HEK293 (cell line): ENCODE results near the gene PTPRH.

Source experiments
- CTCF ChIA-PET: fragments of 350-600 bp; formaldehyde crosslinking; extraction: SDS; loops from one replicate; lab custom pipeline; 2021; ENCODE audit warnings: antibody characterized with exemption; lab: Yijun Ruan, JAX
- POLR2A ChIA-PET: fragments of 300-600 bp; formaldehyde crosslinking; extraction: SDS; loops from one replicate; lab custom pipeline; 2020; ENCODE audit warnings: antibody characterized with exemption, inconsistent platforms; lab: Yijun Ruan, JAX
- H3K27ac ChIP-seq: fragments of 200-500 bp; sonication (Bioruptor generic); 2 replicates; pipeline ENCODE4 v1.5.1; 2014; ENCODE audit warnings: low read depth, low read length, control low read depth, inconsistent platforms; ENCODE audit errors: extremely low read depth
- H3K36me3 ChIP-seq, 2 experiments: fragments of 200-500 bp in 1 of 2; sonication (Bioruptor generic) in 1 of 2; 1 replicate in 1 of 2; 2 replicates in 1 of 2; pipeline ENCODE4 v1.5.1; 2014 to 2017; ENCODE audit warnings: inconsistent platforms in 2 of 2, low read length in 2 of 2; ENCODE audit not compliant: control insufficient read depth in 2 of 2, insufficient read depth in 1 of 2
- H3K4me1 ChIP-seq: fragments of 200-500 bp; sonication (Bioruptor generic); 2 replicates; pipeline ENCODE4 v1.5.1; 2014; ENCODE audit warnings: mild to moderate bottlenecking, low read length, inconsistent platforms; ENCODE audit not compliant: control insufficient read depth, insufficient read depth
- H3K4me3 ChIP-seq: 2 replicates; pipeline ENCODE4 v1.5.1; 2011; ENCODE audit warnings: low read depth, mild to moderate bottlenecking, control low read depth, low read length, moderate library complexity
- H3K9me3 ChIP-seq: fragments of 200-500 bp; sonication (Bioruptor generic); 2 replicates; pipeline ENCODE4 v1.5.1; 2014; ENCODE audit warnings: low read depth, low read length, inconsistent platforms; ENCODE audit not compliant: control insufficient read depth, insufficient read depth
- KLF7 ChIP-seq: fragments of 450-650 bp; formaldehyde crosslinking; IDR thresholded peaks from 2 replicates; pipeline ENCODE4 v1.5.1; 2016; ENCODE audit warnings: missing biosample characterization, missing genetic modification characterization, borderline replicate concordance
- SALL2 ChIP-seq: fragments of 450-650 bp; formaldehyde crosslinking; IDR thresholded peaks from 2 replicates; pipeline ENCODE4 v1.5.0; 2017; ENCODE audit warnings: missing biosample characterization, mild to moderate bottlenecking, missing genetic modification characterization, borderline replicate concordance
- ZBTB48 ChIP-seq: fragments of 450-650 bp; formaldehyde crosslinking; IDR thresholded peaks from 2 replicates; pipeline ENCODE4 v1.5.1; 2016; ENCODE audit warnings: missing biosample characterization, missing genetic modification characterization
- ZNF10 ChIP-seq: fragments of 450-650 bp; formaldehyde crosslinking; IDR thresholded peaks from 2 replicates; pipeline ENCODE4 v1.5.1; 2017; ENCODE audit warnings: missing biosample characterization, missing genetic modification characterization
- ZNF114 ChIP-seq: fragments of 450-650 bp; formaldehyde crosslinking; IDR thresholded peaks from 2 replicates; pipeline ENCODE4 v1.5.0; 2017; ENCODE audit warnings: missing biosample characterization, missing genetic modification characterization
- ZNF138 ChIP-seq: fragments of 450-650 bp; formaldehyde crosslinking; IDR thresholded peaks from 2 replicates; pipeline ENCODE4 v1.5.1; 2016; ENCODE audit warnings: missing biosample characterization, missing genetic modification characterization, borderline replicate concordance
- ZNF169 ChIP-seq: fragments of 450-650 bp; formaldehyde crosslinking; IDR thresholded peaks from 2 replicates; pipeline ENCODE4 v1.5.1; 2016; ENCODE audit warnings: missing biosample characterization, missing genetic modification characterization
- ZNF174 ChIP-seq: fragments of 450-650 bp; formaldehyde crosslinking; IDR thresholded peaks from 2 replicates; pipeline ENCODE4 v1.5.0; 2017; ENCODE audit warnings: missing biosample characterization, mild to moderate bottlenecking, missing genetic modification characterization
- ZNF24 ChIP-seq: fragments of 450-650 bp; formaldehyde crosslinking; IDR thresholded peaks from 2 replicates; pipeline ENCODE4 v1.5.1; 2016; ENCODE audit warnings: missing biosample characterization, missing genetic modification characterization
- ZNF335 ChIP-seq: fragments of 450-650 bp; formaldehyde crosslinking; conservative IDR thresholded peaks from 2 replicates; pipeline ENCODE4 v1.5.1; 2016; ENCODE audit warnings: missing biosample characterization, missing genetic modification characterization
- ZNF354C ChIP-seq: fragments of 450-650 bp; formaldehyde crosslinking; IDR thresholded peaks from 2 replicates; pipeline ENCODE4 v1.5.1; 2016; ENCODE audit warnings: missing biosample characterization, missing genetic modification characterization, low read depth, borderline replicate concordance
- ZNF37A ChIP-seq: fragments of 450-650 bp; IDR thresholded peaks from 2 replicates; pipeline ENCODE4 v1.5.1; 2018; ENCODE audit warnings: missing biosample characterization, missing genetic modification characterization
- ZNF513 ChIP-seq: fragments of 450-650 bp; IDR thresholded peaks from 2 replicates; pipeline ENCODE4 v1.5.1; 2018; ENCODE audit warnings: missing biosample characterization, missing genetic modification characterization
- ZNF558 ChIP-seq: fragments of 450-650 bp; formaldehyde crosslinking; IDR thresholded peaks from 2 replicates; pipeline ENCODE4 v1.5.1; 2016; ENCODE audit warnings: missing biosample characterization, missing genetic modification characterization
- ZNF654 ChIP-seq: fragments of 450-650 bp; formaldehyde crosslinking; IDR thresholded peaks from 2 replicates; pipeline ENCODE4 v1.5.1; 2016; ENCODE audit warnings: low read depth, missing biosample characterization, missing genetic modification characterization
- ZNF670 ChIP-seq: fragments of 450-650 bp; formaldehyde crosslinking; IDR thresholded peaks from 2 replicates; pipeline ENCODE4 v1.5.1; 2016; ENCODE audit warnings: missing biosample characterization, missing genetic modification characterization, low read depth
- ZNF677 ChIP-seq: fragments of 450-650 bp; IDR thresholded peaks from 2 replicates; pipeline ENCODE4 v1.5.0; 2018; ENCODE audit warnings: missing biosample characterization, mild to moderate bottlenecking, missing genetic modification characterization, moderate library complexity
- ZNF76 ChIP-seq: fragments of 450-650 bp; formaldehyde crosslinking; IDR thresholded peaks from 2 replicates; pipeline ENCODE4; 2016; ENCODE audit warnings: low read depth, missing biosample characterization, missing genetic modification characterization, borderline replicate concordance
- ZSCAN23 ChIP-seq: fragments of 450-650 bp; formaldehyde crosslinking; IDR thresholded peaks from 2 replicates; pipeline ENCODE4 v1.5.1; 2016; ENCODE audit warnings: missing biosample characterization, missing genetic modification characterization
- TF ChIP-seq, protein P1 (sequence below): fragments of 450-650 bp; formaldehyde crosslinking; IDR thresholded peaks from 2 replicates; pipeline ENCODE4 v1.5.1; 2016; ENCODE audit warnings: missing biosample characterization, missing genetic modification characterization

The PTPRH gene

GRCh38 chr19:55232286-55232602 lies 22.9 kb upstream of the PTPRH start:
- TF ChIP-seq ZNF37A (tag by site-specific recombination): no peak
- no peak for TF ChIP-seq ZNF114
- TF ChIP-seq ZBTB48: no peak

GRCh38 chr19:55231391-55232285 lies 22.3 kb upstream of the PTPRH start:
- ChIA-PET CTCF (no interaction called here), POLR2A (interaction anchor here (0.5 kb wide), 1 partner anchor 307 kb away, joined by 11 read pairs; no protein-coding TSS in a partner anchor)
- H3K36me3 ChIP-seq: peaks cover 13 to 91% of the 10 kb centered on the region in 2 experiments
- no peak overlapping the region for H3K4me3 ChIP-seq
- H3K27ac ChIP-seq: no peak overlapping the region
- H3K4me1 ChIP-seq: no peaks in the 10 kb centered on the region
- H3K9me3 ChIP-seq: no peaks in the 10 kb centered on the region
- TF ChIP-seq ZNF670: no peak
- TF ChIP-seq ZNF513 (tag by site-specific recombination): peak; percentile 75

More at GRCh38 chr19:55232286-55232602, 22.9 kb upstream of the PTPRH start:
- Histone ChIP-seq H3K36me3 (peaks cover 20 to 92% of the 10 kb centered on the region in 2 experiments), H3K4me3 (no peak overlapping the region), H3K27ac (no peak overlapping the region), H3K9me3 (no peaks in the 10 kb centered on the region), H3K4me1 (no peaks in the 10 kb centered on the region)
- ChIA-PET POLR2A (interaction anchor here (0.5 kb wide), 1 partner anchor 306 kb away, joined by 11 read pairs; no protein-coding TSS in a partner anchor), CTCF (interaction anchor here (0.6 kb wide), 1 partner anchor 12 kb away, joined by 5 read pairs; no protein-coding TSS in a partner anchor)

GRCh38 chr19:55230780-55231179 lies 21.5 kb upstream of the PTPRH start:
- Histone ChIP-seq H3K9me3 (no peaks in the 10 kb centered on the region), H3K4me1 (no peaks in the 10 kb centered on the region), H3K36me3 (peaks cover 6 to 83% of the 10 kb centered on the region in 2 experiments), H3K27ac (no peak overlapping the region), H3K4me3 (no peak overlapping the region)
- TF ChIP-seq, protein P1, sequence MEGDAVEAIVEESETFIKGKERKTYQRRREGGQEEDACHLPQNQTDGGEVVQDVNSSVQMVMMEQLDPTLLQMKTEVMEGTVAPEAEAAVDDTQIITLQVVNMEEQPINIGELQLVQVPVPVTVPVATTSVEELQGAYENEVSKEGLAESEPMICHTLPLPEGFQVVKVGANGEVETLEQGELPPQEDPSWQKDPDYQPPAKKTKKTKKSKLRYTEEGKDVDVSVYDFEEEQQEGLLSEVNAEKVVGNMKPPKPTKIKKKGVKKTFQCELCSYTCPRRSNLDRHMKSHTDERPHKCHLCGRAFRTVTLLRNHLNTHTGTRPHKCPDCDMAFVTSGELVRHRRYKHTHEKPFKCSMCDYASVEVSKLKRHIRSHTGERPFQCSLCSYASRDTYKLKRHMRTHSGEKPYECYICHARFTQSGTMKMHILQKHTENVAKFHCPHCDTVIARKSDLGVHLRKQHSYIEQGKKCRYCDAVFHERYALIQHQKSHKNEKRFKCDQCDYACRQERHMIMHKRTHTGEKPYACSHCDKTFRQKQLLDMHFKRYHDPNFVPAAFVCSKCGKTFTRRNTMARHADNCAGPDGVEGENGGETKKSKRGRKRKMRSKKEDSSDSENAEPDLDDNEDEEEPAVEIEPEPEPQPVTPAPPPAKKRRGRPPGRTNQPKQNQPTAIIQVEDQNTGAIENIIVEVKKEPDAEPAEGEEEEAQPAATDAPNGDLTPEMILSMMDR (tag by site-specific recombination): no peak
- TF ChIP-seq ZNF335 (tag by site-specific recombination) (no peak), ZNF10 (0 out of 2 replicates have a peak, but pooled peaks have one; percentile 18)
- ChIA-PET POLR2A (interaction anchor here (0.6 kb wide), 1 partner anchor 55 kb away, joined by 4 read pairs; no protein-coding TSS in a partner anchor), CTCF (no interaction called here)

GRCh38 chr19:55230329-55230728 lies 21.0 kb upstream of the PTPRH start:
- no peaks in the 10 kb centered on the region for H3K9me3 ChIP-seq
- ChIA-PET POLR2A (interaction anchor here (0.6 kb wide), 1 partner anchor 55 kb away, joined by 4 read pairs; no protein-coding TSS in a partner anchor), CTCF (no interaction called here)
- no peaks in the 10 kb centered on the region for H3K4me1 ChIP-seq
- H3K27ac ChIP-seq: no peak overlapping the region
- TF ChIP-seq ZNF558 (tag by site-specific recombination) (no peak), KLF7 (tag by site-specific recombination) (no peak), ZNF169 (tag by site-specific recombination) (no peak), ZNF174 (tag by site-specific recombination) (no peak), ZNF24 (tag by site-specific recombination) (no peak), SALL2 (tag by site-specific recombination) (no peak), ZNF354C (tag by site-specific recombination) (no peak), ZNF138 (tag by site-specific recombination) (no peak), ZNF677 (tag by site-specific recombination) (no peak), ZNF654 (tag by site-specific recombination) (no peak), ZSCAN23 (no peak), ZNF76 (no peak)
- H3K4me3 ChIP-seq: no peak overlapping the region
- H3K36me3 ChIP-seq: peaks cover 4 to 83% of the 10 kb centered on the region in 2 experiments
